GM12878 (cell line): ENCODE measurements around the gene ACKR1. TPM values are rescaled to one million over a fixed set of nuclear protein-coding genes. Genes with fewer than 3 reads are reported as not detected.

ENCODE experiments used
- ATAC-seq: fragments of 200-7000 bp; cut with Tn5 transposase; 3 replicates; pipeline ENCODE4 v1.9.1; 2020; ENCODE audit warnings: mild to moderate bottlenecking, moderate library complexity
- BruUV-seq: library from RNA; stranded (reverse); fragments of 400-500 nt; replicated peaks from 2 replicates; lab custom pipeline; 2021; lab: Mats Ljungman, UMichigan
- CTCF ChIA-PET: fragments of 300-600 bp; sonication (Branson Sonifier 250); formaldehyde crosslinking; extraction: SDS; loops from one replicate; lab custom pipeline; 2021; ENCODE audit warnings: inconsistent platforms; lab: Yijun Ruan, JAX
- POLR2A ChIA-PET: fragments of 350-600 bp; formaldehyde crosslinking; extraction: SDS; loops from one replicate; lab custom pipeline; 2021; ENCODE audit warnings: inconsistent platforms; lab: Charles Lee
- RAD21 ChIA-PET: fragments of 300-600 bp; sonication (Branson Sonifier 250); formaldehyde crosslinking; loops from one replicate; lab custom pipeline; 2023; ENCODE audit warnings: antibody characterized with exemption; ENCODE audit not compliant: unreplicated experiment; lab: Charles Lee
- SMC1A ChIA-PET: fragments of 300-600 bp; sonication (Branson Sonifier 250); formaldehyde crosslinking; loops from one replicate; lab custom pipeline; 2023; ENCODE audit not compliant: unreplicated experiment, uncharacterized antibody; lab: Charles Lee
- DNase-seq: peaks from one replicate; pipeline ENCODE4 v3.0.0-alpha.2; 2011; ENCODE audit warnings: low read depth, low spot score
- FAIRE-seq: peaks from 3 replicates; lab custom pipeline; 2011; peaks lifted over from hg19 to GRCh38; lab: Jason Lieb, UNC
- H2AFZ ChIP-seq: 2 replicates; pipeline ENCODE4 v1.6.0; 2011; ENCODE audit warnings: low read depth, low read length, control low read depth; ENCODE audit not compliant: control insufficient read depth
- H3K27ac ChIP-seq: 2 replicates; pipeline ENCODE4 v1.5.1; 2011; ENCODE audit warnings: control low read depth; ENCODE audit not compliant: control insufficient read depth, insufficient read depth
- H3K27me3 ChIP-seq, 2 experiments: replicated peaks in 1 of 2; 2 replicates each; pipeline versions ENCODE4 v1.6.0 to v1.6.1; 2011; ENCODE audit warnings: low read length in 1 of 2; ENCODE audit not compliant: control insufficient read depth in 2 of 2, insufficient read depth in 2 of 2
- H3K36me3 ChIP-seq, 2 experiments: 2 replicates each; pipeline ENCODE4 v1.5.1; 2011; ENCODE audit warnings: low read length in 1 of 2; ENCODE audit not compliant: control insufficient read depth in 2 of 2, insufficient read depth in 2 of 2
- H3K4me1 ChIP-seq: 2 replicates; pipeline ENCODE4 v1.6.1; 2011; ENCODE audit warnings: mild to moderate bottlenecking, low read length, moderate library complexity, mixed read lengths; ENCODE audit not compliant: control insufficient read depth, insufficient read depth
- H3K4me2 ChIP-seq: 2 replicates; pipeline ENCODE4 v1.6.0; 2011; ENCODE audit warnings: control low read depth; ENCODE audit not compliant: control insufficient read depth, insufficient read depth
- H3K4me3 ChIP-seq: fragments of 200-600 bp; sonication (generic); 2 replicates; pipeline ENCODE4 v1.5.1; 2016
- H3K79me2 ChIP-seq: 2 replicates; pipeline ENCODE4 v1.6.0; 2011; ENCODE audit warnings: low read length; ENCODE audit not compliant: control insufficient read depth, insufficient read depth
- H3K9ac ChIP-seq: 2 replicates; pipeline ENCODE4 v1.8.0; 2011; ENCODE audit warnings: low read length, control low read depth, mixed read lengths; ENCODE audit not compliant: control insufficient read depth, insufficient read depth
- H3K9me3 ChIP-seq: replicated peaks from 3 replicates; pipeline ENCODE4 v1.5.1; 2011; ENCODE audit warnings: mild to moderate bottlenecking, low read length; ENCODE audit not compliant: control insufficient read depth, insufficient read depth
- H4K20me1 ChIP-seq: 2 replicates; pipeline ENCODE4 v1.6.0; 2011; ENCODE audit not compliant: control insufficient read depth, insufficient read depth
- ATF7 ChIP-seq: fragments of 450-650 bp; IDR thresholded peaks from 2 replicates; pipeline ENCODE4 v1.6.1; 2016; ENCODE audit warnings: low read depth, mild to moderate bottlenecking
- CHD2 ChIP-seq: IDR thresholded peaks from 2 replicates; pipeline ENCODE4 v1.6.1; 2011; ENCODE audit warnings: low read depth, low read length, improper control_type of control experiment, borderline replicate concordance
- FOS ChIP-seq: IDR thresholded peaks from 3 replicates; pipeline ENCODE4 v1.6.1; 2011; ENCODE audit warnings: borderline replicate concordance; ENCODE audit not compliant: insufficient read length; ENCODE audit errors: extremely low read depth
- MAX ChIP-seq: IDR thresholded peaks from 2 replicates; pipeline ENCODE4 v1.6.1; 2012; ENCODE audit warnings: low read depth, low read length, improper control_type of control experiment
- MLLT1 ChIP-seq: fragments of 450-650 bp; IDR thresholded peaks from 2 replicates; pipeline ENCODE4 v1.6.1; 2016; ENCODE audit warnings: mild to moderate bottlenecking
- NR2C2 ChIP-seq: IDR thresholded peaks from 2 replicates; pipeline ENCODE4 v1.6.1; 2011; ENCODE audit warnings: borderline replicate concordance, low read depth; ENCODE audit not compliant: control insufficient read depth, insufficient read length
- POLR2A ChIP-seq: IDR thresholded peaks from 2 replicates; pipeline ENCODE4 v1.6.1; 2011; ENCODE audit warnings: low read depth, mild to moderate bottlenecking, low read length
- REST ChIP-seq: IDR thresholded peaks from 2 replicates; pipeline ENCODE4 v1.6.1; 2012; ENCODE audit warnings: mild to moderate bottlenecking, low read depth, low read length
- SREBF2 ChIP-seq: IDR thresholded peaks from 2 replicates; pipeline ENCODE4 v1.6.1; 2012; ENCODE audit warnings: mild to moderate bottlenecking, low read length
- ZNF207 ChIP-seq: fragments of 450-650 bp; IDR thresholded peaks from 2 replicates; pipeline ENCODE4 v1.6.1; 2014; ENCODE audit warnings: antibody characterized with exemption, mild to moderate bottlenecking, borderline replicate concordance
- WGBS: methylation state at CpG from one replicate; pipeline ENCODE4 v1.1.6; 2016; ENCODE audit warnings: low lambda C conversion rate; ENCODE audit not compliant: insufficient replicate concordance, insufficient coverage; ENCODE audit errors: missing lambda C conversion rate; 5-methylcytosine and 5-hydroxymethylcytosine counted together
- in situ Hi-C: fragments of 300-500 bp; cut with MboI; formaldehyde crosslinking; loops from 9 replicates; pipeline ENCODE4 v1.14.3; 2018; ENCODE audit warnings: mixed read lengths
- intact Hi-C: fragments of 100-400 bp; cut with micrococcal nuclease; formaldehyde crosslinking; loops from one replicate; pipeline ENCODE4 v1.14.2; 2022; ENCODE audit not compliant: unreplicated experiment
- polyA plus RNA-seq, 11 experiments: library from polyadenylated mRNA; depleted of rRNA in 4 of 11; unstranded in 6 of 11; stranded (reverse) in 5 of 11; fragments of >200 nt; fragmentation: Nextera tagmentation in 4 of 11; fragmentation: Illumina TruSeq in 1 of 11; extraction: Ambion mirVana in 4 of 11; extraction: Trizol in 1 of 11; gene quantifications; 1 replicate in 1 of 11; 2 replicates in 10 of 11; pipeline versions ENCODE4 v1.2.1 to v1.2.3, GENCODE V29; 2011 to 2016; ENCODE audit warnings: inconsistent platforms in 2 of 11, missing spikeins in 2 of 11, low read depth in 1 of 11
- total RNA-seq, 4 experiments: library from RNA; depleted of rRNA in 3 of 4; stranded (reverse); fragments of >200 nt in 3 of 4; fragmentation: Illumina TruSeq in 1 of 4; extraction: Trizol in 1 of 4; gene quantifications; 2 replicates each; pipeline versions ENCODE4 v1.2.1 to v1.2.3, GENCODE V29; 2013 to 2021
- TF ChIP-seq, protein P1 (sequence below): IDR thresholded peaks from 2 replicates; pipeline ENCODE4 v1.6.1; 2012; ENCODE audit warnings: low read length, inconsistent platforms
- TF ChIP-seq, protein P2 (sequence below): fragments of 450-650 bp; IDR thresholded peaks from 2 replicates; pipeline ENCODE4 v1.6.1; 2017; ENCODE audit warnings: mild to moderate bottlenecking, moderate library complexity

Gene ACKR1
- total and polyA plus RNA-seq, 10 of the 15 experiments (the other 5 are each of a cell fraction or from before 2014, with no cell fraction given) = 0.06 to 1.8 (median 0.38) TPM; not detected in 1

DNA sequence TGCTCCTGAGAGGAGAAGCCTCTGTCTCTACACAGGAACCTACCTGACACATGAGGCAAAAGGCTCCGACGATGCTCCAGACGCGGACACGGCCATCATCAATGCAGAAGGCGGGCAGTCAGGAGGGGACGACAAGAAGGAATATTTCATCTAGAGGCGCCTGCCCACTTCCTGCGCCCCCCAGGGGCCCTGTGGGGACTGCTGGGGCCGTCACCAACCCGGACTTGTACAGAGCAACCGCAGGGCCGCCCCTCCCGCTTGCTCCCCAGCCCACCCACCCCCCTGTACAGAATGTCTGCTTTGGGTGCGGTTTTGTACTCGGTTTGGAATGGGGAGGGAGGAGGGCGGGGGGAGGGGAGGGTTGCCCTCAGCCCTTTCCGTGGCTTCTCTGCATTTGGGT, 3.9 kb upstream of the ACKR1 start (continued):
- TF ChIP-seq MAX = no peak
- TF ChIP-seq NR2C2 = no peak
- TF ChIP-seq POLR2A = no peak
- TF ChIP-seq, all 136 proteins: peak for 0

- intact Hi-C loops (no loop called here), in situ Hi-C loops (no loop called here)
- Histone ChIP-seq H3K79me2 (no peaks in the 10 kb centered on the region), H3K4me2 (no peak overlapping the region), H3K9me3 (no peaks in the 10 kb centered on the region), H3K4me1 (0 out of 2 replicates have a peak, but pooled peaks cover 12% of the 10 kb centered on the region), H3K9ac (no peak overlapping the region), H3K4me3 (no peak overlapping the region), H3K36me3 (no peaks in the 10 kb centered on the region), H3K27ac (no peak overlapping the region), H4K20me1 (no peaks in the 10 kb centered on the region), H2AFZ (no peak overlapping the region), H3K27me3 (peaks cover 0 to 2% of the 10 kb centered on the region in 2 experiments; a peak in 2 of 4 replicates)
- ChIA-PET SMC1A (interaction anchor here (0.7 to 0.9 kb wide), 2 partner anchors 64 to 69 kb away, joined by 3 read pairs; no protein-coding TSS in a partner anchor), RAD21 (no interaction called here), CTCF (interaction anchor here (1.0 to 5.6 kb wide), 2 partner anchors 10 to 12 kb away, joined by 3 to 39 read pairs; no protein-coding TSS in a partner anchor), POLR2A (no interaction called here)
- WGBS = 0% methylated on average over 5 of the region's 5 CpGs
- DNase-seq (no peak), ATAC-seq (no peak), FAIRE-seq (no peak)
- no TSS peak for BruUV-seq
- TF ChIP-seq CHD2 (no peak), ATF7 (no peak), SREBF2 (no peak), FOS (no peak), ZNF207 (no peak), REST (no peak), MLLT1 (no peak)
- TF ChIP-seq, protein P1, sequence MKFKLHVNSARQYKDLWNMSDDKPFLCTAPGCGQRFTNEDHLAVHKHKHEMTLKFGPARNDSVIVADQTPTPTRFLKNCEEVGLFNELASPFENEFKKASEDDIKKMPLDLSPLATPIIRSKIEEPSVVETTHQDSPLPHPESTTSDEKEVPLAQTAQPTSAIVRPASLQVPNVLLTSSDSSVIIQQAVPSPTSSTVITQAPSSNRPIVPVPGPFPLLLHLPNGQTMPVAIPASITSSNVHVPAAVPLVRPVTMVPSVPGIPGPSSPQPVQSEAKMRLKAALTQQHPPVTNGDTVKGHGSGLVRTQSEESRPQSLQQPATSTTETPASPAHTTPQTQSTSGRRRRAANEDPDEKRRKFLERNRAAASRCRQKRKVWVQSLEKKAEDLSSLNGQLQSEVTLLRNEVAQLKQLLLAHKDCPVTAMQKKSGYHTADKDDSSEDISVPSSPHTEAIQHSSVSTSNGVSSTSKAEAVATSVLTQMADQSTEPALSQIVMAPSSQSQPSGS = no peak
- TF ChIP-seq, protein P2, sequence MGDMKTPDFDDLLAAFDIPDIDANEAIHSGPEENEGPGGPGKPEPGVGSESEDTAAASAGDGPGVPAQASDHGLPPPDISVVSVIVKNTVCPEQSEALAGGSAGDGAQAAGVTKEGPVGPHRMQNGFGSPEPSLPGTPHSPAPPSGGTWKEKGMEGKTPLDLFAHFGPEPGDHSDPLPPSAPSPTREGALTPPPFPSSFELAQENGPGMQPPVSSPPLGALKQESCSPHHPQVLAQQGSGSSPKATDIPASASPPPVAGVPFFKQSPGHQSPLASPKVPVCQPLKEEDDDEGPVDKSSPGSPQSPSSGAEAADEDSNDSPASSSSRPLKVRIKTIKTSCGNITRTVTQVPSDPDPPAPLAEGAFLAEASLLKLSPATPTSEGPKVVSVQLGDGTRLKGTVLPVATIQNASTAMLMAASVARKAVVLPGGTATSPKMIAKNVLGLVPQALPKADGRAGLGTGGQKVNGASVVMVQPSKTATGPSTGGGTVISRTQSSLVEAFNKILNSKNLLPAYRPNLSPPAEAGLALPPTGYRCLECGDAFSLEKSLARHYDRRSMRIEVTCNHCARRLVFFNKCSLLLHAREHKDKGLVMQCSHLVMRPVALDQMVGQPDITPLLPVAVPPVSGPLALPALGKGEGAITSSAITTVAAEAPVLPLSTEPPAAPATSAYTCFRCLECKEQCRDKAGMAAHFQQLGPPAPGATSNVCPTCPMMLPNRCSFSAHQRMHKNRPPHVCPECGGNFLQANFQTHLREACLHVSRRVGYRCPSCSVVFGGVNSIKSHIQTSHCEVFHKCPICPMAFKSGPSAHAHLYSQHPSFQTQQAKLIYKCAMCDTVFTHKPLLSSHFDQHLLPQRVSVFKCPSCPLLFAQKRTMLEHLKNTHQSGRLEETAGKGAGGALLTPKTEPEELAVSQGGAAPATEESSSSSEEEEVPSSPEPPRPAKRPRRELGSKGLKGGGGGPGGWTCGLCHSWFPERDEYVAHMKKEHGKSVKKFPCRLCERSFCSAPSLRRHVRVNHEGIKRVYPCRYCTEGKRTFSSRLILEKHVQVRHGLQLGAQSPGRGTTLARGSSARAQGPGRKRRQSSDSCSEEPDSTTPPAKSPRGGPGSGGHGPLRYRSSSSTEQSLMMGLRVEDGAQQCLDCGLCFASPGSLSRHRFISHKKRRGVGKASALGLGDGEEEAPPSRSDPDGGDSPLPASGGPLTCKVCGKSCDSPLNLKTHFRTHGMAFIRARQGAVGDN = no peak
Measured at GRCh38 chr1:159201642-159202041, 3.0 kb upstream of the ACKR1 start.
